IPS DF 6.9 (cell line): ENCODE results near the gene PHRF1.
A peak's percentile ranks its signal among the peaks of the same experiment; 100 is the strongest.

Source experiments
- DNase-seq: peaks from one replicate; pipeline ENCODE4 v3.0.0-alpha.2; 2013; ENCODE audit warnings: low read depth, low spot score
- H3K27ac ChIP-seq: one replicate; pipeline ENCODE4 v1.5.1; 2013; ENCODE audit warnings: low read length, control low read depth
- H3K27me3 ChIP-seq: 2 replicates; pipeline ENCODE4 v1.6.1; 2013; ENCODE audit warnings: mild to moderate bottlenecking, low read length; ENCODE audit not compliant: control insufficient read depth, insufficient read depth
- H3K36me3 ChIP-seq: 2 replicates; pipeline ENCODE4 v1.6.1; 2013; ENCODE audit warnings: low read length; ENCODE audit not compliant: control insufficient read depth, insufficient read depth
- H3K4me1 ChIP-seq: 2 replicates; pipeline ENCODE4 v1.6.1; 2013; ENCODE audit warnings: low read length; ENCODE audit not compliant: control insufficient read depth, insufficient read depth
- H3K4me3 ChIP-seq: 2 replicates; pipeline ENCODE4 v1.5.1; 2013; ENCODE audit warnings: mild to moderate bottlenecking, low read length
- H3K9me3 ChIP-seq: 2 replicates; pipeline ENCODE4 v1.6.1; 2013; ENCODE audit warnings: low read length, inconsistent platforms; ENCODE audit not compliant: control insufficient read depth, insufficient read depth
- WGBS: extraction: QIAGEN DNeasy Blood & Tissue Kit; methylation state at CpG from one replicate; pipeline ENCODE4 v1.1.7; 2013; ENCODE audit warnings: mixed read lengths, missing lambda C conversion rate; ENCODE audit not compliant: insufficient read length, insufficient coverage; 5-methylcytosine and 5-hydroxymethylcytosine counted together

Gene PHRF1

GRCh38 chr11:553083-553987 is 22.9 kb upstream of the PHRF1 start:
- no peaks in the 10 kb centered on the region for H3K9me3 ChIP-seq
- no CpG with 5 or more reads among the region's 27 CpGs for WGBS
- no peaks in the 10 kb centered on the region for H3K36me3 ChIP-seq
- H3K4me3 ChIP-seq, result no peak overlapping the region
- peaks cover 5% of the 10 kb centered on the region; the same call in 1 of the 2 replicates for H3K4me1 ChIP-seq
- H3K27ac ChIP-seq, result no peak overlapping the region
- peaks cover 13% of the 10 kb centered on the region; the same call in 1 of the 2 replicates for H3K27me3 ChIP-seq
- DNase-seq, result no peak

- WGBS, result no CpG with 5 or more reads among the region's 11 CpGs
- Histone ChIP-seq H3K27ac (no peak overlapping the region), H3K4me1 (peaks cover 5% of the 10 kb centered on the region; the same call in 1 of the 2 replicates), H3K36me3 (no peaks in the 10 kb centered on the region), H3K27me3 (peaks cover 13% of the 10 kb centered on the region; the same call in 1 of the 2 replicates), H3K4me3 (no peak overlapping the region), H3K9me3 (no peaks in the 10 kb centered on the region)
- DNase-seq, result no peak
These were observed 22.3 kb upstream of the PHRF1 start for GRCh38 chr11:553988-554340.

DNA sequence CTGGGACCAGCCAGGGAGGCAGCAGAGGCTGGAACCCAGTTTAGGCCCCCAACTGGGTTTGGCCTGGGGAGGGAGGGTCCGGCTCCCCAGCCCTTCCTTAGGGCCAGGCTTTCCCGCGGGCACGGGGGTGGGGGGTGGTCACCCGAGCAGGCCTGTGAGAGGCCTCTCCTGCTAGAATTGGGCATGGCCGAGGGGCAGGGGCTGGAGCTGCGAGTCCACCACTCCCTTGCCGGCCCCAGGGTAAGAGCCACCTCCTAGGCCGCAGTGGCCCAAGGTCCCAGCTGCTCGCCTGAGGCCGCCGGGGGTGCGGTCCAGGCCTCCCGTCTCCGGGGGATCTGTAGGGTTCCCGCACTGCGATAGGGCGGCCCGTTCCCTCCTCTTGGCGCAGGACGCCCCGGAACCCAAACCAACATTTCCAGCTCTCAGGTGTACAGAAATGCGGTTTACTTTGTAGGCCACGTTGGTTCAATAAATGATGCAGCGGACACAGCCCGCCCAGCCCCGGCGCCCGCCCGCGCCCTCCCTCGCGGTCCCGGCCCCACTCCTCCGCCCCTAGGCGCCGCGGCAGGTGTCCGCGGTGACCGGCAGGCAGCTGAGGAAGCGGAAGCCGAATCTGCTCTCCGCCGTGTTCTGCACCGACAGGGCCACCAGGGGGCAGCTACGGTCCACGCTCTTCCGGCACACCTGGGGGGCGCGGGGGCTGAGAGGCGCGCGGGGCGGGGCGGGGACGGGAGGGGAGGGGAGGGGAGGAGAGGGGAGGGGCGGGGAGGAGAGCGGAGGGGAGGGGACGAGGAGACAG is 21.6 kb upstream of the PHRF1 start:
- peaks cover 8% of the 10 kb centered on the region for H3K4me1 ChIP-seq
- H3K27me3 ChIP-seq, result peaks cover 13% of the 10 kb centered on the region; the same call in 1 of the 2 replicates
- peak; percentile 88 for DNase-seq
- H3K4me3 ChIP-seq, result peak overlapping the region; percentile 21; the same call in 1 of the 2 replicates
- no peak overlapping the region for H3K27ac ChIP-seq
- no peaks in the 10 kb centered on the region for H3K9me3 ChIP-seq
- no peaks in the 10 kb centered on the region for H3K36me3 ChIP-seq
- WGBS, result no CpG with 5 or more reads among the region's 60 CpGs

DNA sequence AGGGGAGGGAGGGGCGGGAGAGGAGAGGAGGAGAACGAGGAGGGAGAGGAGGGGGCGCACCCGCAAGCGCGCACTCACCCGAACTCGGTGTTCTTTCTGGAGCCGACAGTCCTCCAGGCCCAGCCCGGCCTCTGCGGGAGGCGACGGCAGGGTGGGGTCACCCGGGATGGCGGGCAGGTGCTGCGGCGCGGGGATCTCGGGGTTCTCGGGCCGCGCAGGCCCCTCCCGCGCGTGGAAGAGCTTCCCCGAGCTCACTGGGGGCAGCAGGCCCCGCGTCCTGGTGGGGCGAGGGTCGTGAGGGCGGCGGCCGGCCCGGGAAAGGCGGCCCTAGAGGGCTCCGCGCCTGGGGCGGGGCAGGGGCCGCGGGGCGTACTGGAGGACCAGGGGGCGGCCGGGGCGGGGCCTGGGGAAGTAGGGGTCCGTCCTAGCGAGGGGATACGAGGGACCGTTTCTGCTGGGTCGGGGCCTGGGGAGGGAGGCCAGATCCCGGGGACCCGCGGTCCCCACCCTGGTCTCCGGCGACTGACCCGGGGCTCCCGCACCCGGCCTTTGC is 21.0 kb upstream of the PHRF1 start:
- DNase-seq, result no peak
- Histone ChIP-seq H3K9me3 (no peaks in the 10 kb centered on the region), H3K27me3 (peaks cover 13% of the 10 kb centered on the region; the same call in 1 of the 2 replicates), H3K4me1 (peaks cover 10% of the 10 kb centered on the region), H3K4me3 (peak overlapping the region; percentile 54; the same call in 1 of the 2 replicates), H3K36me3 (no peaks in the 10 kb centered on the region), H3K27ac (no peak overlapping the region)
- no CpG with 5 or more reads among the region's 57 CpGs for WGBS

DNA sequence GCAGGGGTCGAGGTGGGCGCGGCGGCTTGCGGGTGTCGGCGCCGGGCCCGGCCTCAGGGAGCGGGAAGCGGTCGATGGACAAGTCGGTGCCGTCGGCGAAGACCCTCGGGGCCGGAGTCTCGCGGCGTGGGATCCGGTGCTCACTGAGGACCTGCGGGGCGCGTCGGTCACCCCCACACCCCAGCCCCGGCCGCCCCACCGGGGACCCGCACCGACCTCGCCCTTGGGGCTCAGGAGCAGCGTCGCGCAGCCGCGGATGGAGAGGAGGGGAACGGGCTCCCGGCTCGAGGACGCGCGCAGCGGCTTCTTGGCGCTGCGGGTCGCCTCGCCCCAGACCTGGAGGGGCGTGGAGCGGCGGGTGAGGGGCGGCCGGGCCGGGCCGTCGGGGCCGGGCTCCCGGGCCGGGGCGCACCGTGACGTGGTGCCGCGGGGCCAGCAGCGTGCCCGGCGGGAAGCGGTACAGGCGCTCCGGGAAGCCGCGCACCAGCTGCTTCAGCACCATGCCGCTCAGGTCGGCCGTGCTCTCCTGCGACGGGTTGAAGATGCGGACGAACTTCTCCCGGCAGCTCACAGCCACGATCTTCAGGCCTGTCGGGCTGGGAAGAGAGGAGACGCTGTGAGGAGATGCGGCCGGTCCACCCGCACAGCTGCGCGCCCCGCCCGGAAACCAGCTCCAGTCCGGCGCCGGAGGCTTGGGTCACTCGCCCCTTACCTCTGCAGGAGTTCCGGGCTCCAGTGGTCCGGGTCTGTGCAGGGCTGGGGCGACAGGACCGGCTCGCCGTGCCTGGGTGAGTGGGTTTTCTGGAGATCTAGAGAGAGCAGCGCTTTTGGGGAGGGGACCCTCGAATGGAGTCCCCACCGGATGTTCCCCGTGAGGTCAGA is 20.2 kb upstream of the PHRF1 start:
- DNase-seq, result no peak
- Histone ChIP-seq H3K4me3 (peak overlapping the region; percentile 54; the same call in 1 of the 2 replicates), H3K9me3 (no peaks in the 10 kb centered on the region), H3K4me1 (peaks cover 10% of the 10 kb centered on the region), H3K27me3 (peaks cover 13% of the 10 kb centered on the region; the same call in 1 of the 2 replicates), H3K27ac (no peak overlapping the region), H3K36me3 (no peaks in the 10 kb centered on the region)
- WGBS, result no CpG with 5 or more reads among the region's 104 CpGs

DNA sequence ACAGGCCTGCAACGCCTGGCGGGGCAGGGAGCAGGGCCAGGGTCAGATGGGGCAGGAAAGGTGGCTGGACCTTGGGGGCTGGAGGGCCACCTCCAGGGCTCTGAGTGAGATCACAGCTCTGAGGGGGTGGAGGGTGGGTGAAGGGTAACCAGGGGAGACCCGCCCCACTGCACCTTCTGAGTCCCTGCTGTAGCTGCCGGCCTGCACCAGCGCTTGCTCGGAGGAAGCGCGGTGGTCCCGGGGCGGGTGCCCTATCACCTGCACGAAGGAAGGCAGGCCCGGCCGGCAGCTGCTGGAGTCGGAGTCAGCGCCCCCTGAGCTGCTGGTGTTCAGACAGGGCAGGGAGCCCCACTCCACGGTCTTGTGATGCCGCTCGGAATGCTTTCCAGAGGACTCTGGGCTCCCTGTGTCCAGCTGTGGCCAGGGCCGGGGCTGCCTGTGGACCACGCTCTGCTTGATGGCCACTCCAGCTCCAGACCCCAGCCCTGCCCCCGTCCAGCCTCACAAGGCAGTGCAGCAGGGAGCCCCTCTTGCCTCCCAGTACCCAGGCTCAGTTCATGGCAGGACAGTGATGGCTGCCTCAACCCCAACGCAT is 19.5 kb upstream of the PHRF1 start:
- H3K4me3 ChIP-seq, result peak overlapping the region; percentile 54; the same call in 1 of the 2 replicates
- H3K36me3 ChIP-seq, result no peaks in the 10 kb centered on the region
- H3K4me1 ChIP-seq, result peaks cover 13% of the 10 kb centered on the region
- peaks cover 13% of the 10 kb centered on the region; the same call in 1 of the 2 replicates for H3K27me3 ChIP-seq
- WGBS, result no CpG with 5 or more reads among the region's 22 CpGs
- no peak for DNase-seq
- H3K27ac ChIP-seq, result no peak overlapping the region
- no peaks in the 10 kb centered on the region for H3K9me3 ChIP-seq

DNA sequence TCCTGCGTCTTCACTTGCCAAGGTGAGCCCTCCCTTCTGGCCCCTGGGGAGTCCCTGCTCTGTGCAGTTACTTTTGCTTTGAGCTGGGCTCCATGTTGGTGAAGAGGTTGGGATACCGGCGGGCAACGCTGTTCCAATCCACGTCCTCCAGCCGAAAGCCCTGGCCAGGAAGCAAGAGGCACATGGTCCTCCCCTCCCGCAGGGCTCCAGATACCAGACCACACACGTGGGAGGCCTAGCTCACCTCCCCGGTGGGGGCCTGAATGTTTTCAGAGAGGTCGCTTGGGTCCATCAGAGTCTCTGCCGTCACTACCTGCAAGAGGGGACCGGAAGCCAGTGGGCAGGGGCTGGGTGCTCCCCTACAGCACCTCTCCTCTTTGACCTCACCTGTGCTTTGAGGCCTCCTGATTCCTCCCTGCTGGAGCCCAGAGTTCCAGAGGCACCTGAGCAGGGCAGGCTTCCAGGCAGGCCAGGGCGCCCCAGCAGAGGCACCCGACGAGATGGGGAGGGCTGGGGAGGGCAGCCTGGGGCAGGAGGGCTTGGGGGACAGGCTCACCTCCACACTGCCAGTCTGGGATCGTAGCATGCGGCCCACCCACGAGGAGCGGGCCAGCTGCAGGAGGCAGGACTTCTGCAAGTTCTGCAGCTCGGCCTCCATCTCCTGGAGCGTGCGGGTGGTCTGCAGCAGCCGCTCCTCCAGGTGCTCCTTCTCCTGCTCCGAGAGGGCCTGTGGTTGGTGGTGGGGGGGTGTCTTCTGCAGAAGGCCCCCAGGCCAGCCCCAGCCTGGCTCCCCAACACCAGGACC is 18.7 kb upstream of the PHRF1 start:
- Histone ChIP-seq H3K27ac (no peak overlapping the region), H3K4me1 (peaks cover 14% of the 10 kb centered on the region), H3K9me3 (no peaks in the 10 kb centered on the region), H3K27me3 (peaks cover 13% of the 10 kb centered on the region; the same call in 1 of the 2 replicates), H3K4me3 (no peak overlapping the region), H3K36me3 (no peaks in the 10 kb centered on the region)
- no peak for DNase-seq
- WGBS, result no CpG with 5 or more reads among the region's 24 CpGs

DNA sequence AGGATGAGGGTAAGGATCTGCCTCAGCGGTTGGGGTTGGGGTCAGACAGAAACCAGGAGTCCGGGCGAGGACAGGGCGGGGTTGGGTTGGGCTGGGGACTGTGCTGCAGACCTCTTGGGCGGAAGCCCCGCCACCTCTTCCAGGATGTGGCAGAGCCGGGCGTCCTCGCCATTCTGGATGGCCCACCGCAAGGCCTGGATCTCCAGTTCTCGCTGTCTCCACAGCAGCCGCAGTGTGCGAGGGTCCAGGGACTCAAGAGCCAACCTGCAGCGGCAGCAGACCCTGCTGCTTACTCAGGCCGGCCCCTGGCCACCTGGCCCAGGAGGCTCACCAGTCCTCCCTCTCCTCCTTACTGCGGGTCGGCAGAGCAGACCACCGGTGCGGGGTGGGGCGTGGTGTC is 17.8 kb upstream of the PHRF1 start:
- Histone ChIP-seq H3K36me3 (0 out of 2 replicates have a peak, but pooled peaks cover 3% of the 10 kb centered on the region), H3K4me3 (no peak overlapping the region), H3K9me3 (no peaks in the 10 kb centered on the region), H3K27ac (no peak overlapping the region), H3K4me1 (peaks cover 14% of the 10 kb centered on the region), H3K27me3 (peaks cover 13% of the 10 kb centered on the region; the same call in 1 of the 2 replicates)
- DNase-seq, result no peak
- no CpG with 5 or more reads among the region's 20 CpGs for WGBS
